Measurements from ENCODE around the gene SLX9.

GRCh38 chr21:44943005-44943685, 3.3 kb downstream of the SLX9 start:
- TF ChIP-seq FOXK2 (IDR thresholded peaks at IDR 0.05): no peak
- no peak for TF ChIP-seq FOXM1 (IDR thresholded peaks at IDR 0.05; ENCODE audit: borderline replicate concordance)
- no peak for TF ChIP-seq CTBP1 (IDR thresholded peaks at IDR 0.05; ENCODE audit: borderline replicate concordance)
- no peak for TF ChIP-seq TARDBP (IDR thresholded peaks at IDR 0.05)
- TF ChIP-seq HDGF (IDR thresholded peaks at IDR 0.05; ENCODE audit: borderline replicate concordance): no peak
- TF ChIP-seq SP1 (IDR thresholded peaks at IDR 0.05): no peak
- no peak for TF ChIP-seq FOXA1 (IDR thresholded peaks at IDR 0.05)
- TF ChIP-seq ELF4 (IDR thresholded peaks at IDR 0.05): no peak
